Esophagus squamous epithelium (tissue), 4 donors: ENCODE data around the gene DCBLD1.

Source experiments
- CTCF ChIP-seq, 6 experiments: fragments of 450-650 bp in 4 of 6; fragments of 200-600 bp in 2 of 6; sonication (generic) in 2 of 6; IDR thresholded peaks; one replicate each; pipeline ENCODE4 v1.5.1; 2016 to 2019; ENCODE audit warnings: antibody characterized with exemption in 6 of 6, mild to moderate bottlenecking in 4 of 6, moderate library complexity in 4 of 6
- POLR2A ChIP-seq, 4 donors: fragments of 450-650 bp; IDR thresholded peaks; one replicate each; pipeline ENCODE4 v1.6.1; 2017; ENCODE audit warnings: antibody characterized with exemption in 4 of 4, mild to moderate bottlenecking in 4 of 4, moderate library complexity in 3 of 4

GRCh38 chr6:117504478-117505144 lies 22.1 kb downstream of the DCBLD1 start:
- TF ChIP-seq CTCF (IDR thresholded peaks at IDR 0.05) (no peak), POLR2A (IDR thresholded peaks at IDR 0.05) (no peak)
